Neuronal stem cell (in vitro differentiated cells): ENCODE measurements around the gene LATS1.
"Not testable (repeated sequence)": the region's sequence is repeated elsewhere in the genome, so short reads cannot be mapped to it uniquely, and the experiment has no call there.

Experiments used
- DNase-seq: peaks from one replicate; pipeline ENCODE4 v3.0.0-alpha.2; 2013; ENCODE audit warnings: low spot score
- H2AFZ ChIP-seq: one replicate; pipeline ENCODE4 v1.6.1; 2013; ENCODE audit warnings: mild to moderate bottlenecking, low read length, inconsistent platforms
- H2AK5ac ChIP-seq: 2 replicates; pipeline ENCODE4 v1.6.1; 2013; ENCODE audit warnings: low read depth, mild to moderate bottlenecking, inconsistent platforms, low read length, moderate library complexity, mixed read lengths
- H2BK120ac ChIP-seq: 2 replicates; pipeline ENCODE4 v1.6.1; 2013; ENCODE audit warnings: low read depth, mild to moderate bottlenecking, inconsistent platforms, low read length, moderate library complexity, mixed read lengths
- H2BK12ac ChIP-seq: one replicate; pipeline ENCODE4 v1.6.1; 2013; ENCODE audit warnings: low read length, inconsistent platforms
- H2BK15ac ChIP-seq: 2 replicates; pipeline ENCODE4 v1.6.1; 2013; ENCODE audit warnings: mild to moderate bottlenecking, low read length, inconsistent platforms, mixed read lengths
- H2BK5ac ChIP-seq: one replicate; pipeline ENCODE4 v1.6.1; 2013; ENCODE audit warnings: inconsistent platforms, mild to moderate bottlenecking, low read length, moderate library complexity
- H3K14ac ChIP-seq: one replicate; pipeline ENCODE4 v1.6.1; 2013; ENCODE audit warnings: low read length, inconsistent platforms
- H3K18ac ChIP-seq: 2 replicates; pipeline ENCODE4 v1.6.1; 2013; ENCODE audit warnings: low read length, inconsistent platforms
- H3K23ac ChIP-seq: 2 replicates; pipeline ENCODE4 v1.6.1; 2013; ENCODE audit warnings: low read depth, mild to moderate bottlenecking, mixed read lengths, low read length, inconsistent platforms; ENCODE audit not compliant: poor library complexity
- H3K27ac ChIP-seq: replicated peaks from 3 replicates; pipeline ENCODE4 v1.5.1; 2013; ENCODE audit warnings: low read length, inconsistent platforms
- H3K27me3 ChIP-seq, 3 experiments: 2 replicates each; pipeline ENCODE4 v1.6.1; 2013; ENCODE audit warnings: low read length in 3 of 3, mild to moderate bottlenecking in 2 of 3, inconsistent platforms in 1 of 3, low read depth in 1 of 3, mixed read lengths in 1 of 3, moderate library complexity in 1 of 3; ENCODE audit not compliant: control insufficient read depth in 3 of 3, insufficient read depth in 3 of 3
- H3K36me3 ChIP-seq, 2 donors: replicated peaks in 1 of 2; 2 replicates each; pipeline ENCODE4 v1.6.1; 2013; ENCODE audit warnings: low read length in 2 of 2; ENCODE audit not compliant: control insufficient read depth in 2 of 2, insufficient read depth in 2 of 2
- H3K4ac ChIP-seq: 2 replicates; pipeline ENCODE4 v1.6.1; 2013; ENCODE audit warnings: inconsistent platforms, mild to moderate bottlenecking, low read length, moderate library complexity
- H3K4me1 ChIP-seq, 2 donors: 1 replicate in 1 of 2; 2 replicates in 1 of 2; pipeline ENCODE4 v1.6.1; 2013; ENCODE audit warnings: low read length in 2 of 2, low read depth in 1 of 2; ENCODE audit not compliant: control insufficient read depth in 2 of 2, insufficient read depth in 1 of 2
- H3K4me2 ChIP-seq: one replicate; pipeline ENCODE4 v1.6.1; 2013; ENCODE audit warnings: mild to moderate bottlenecking, low read length, inconsistent platforms; ENCODE audit not compliant: insufficient read depth, poor library complexity, severe bottlenecking
- H3K4me3 ChIP-seq, 2 donors: 2 replicates each; pipeline ENCODE4 v1.5.1; 2013; ENCODE audit warnings: low read length in 2 of 2, mild to moderate bottlenecking in 2 of 2, inconsistent platforms in 1 of 2, moderate library complexity in 1 of 2
- H3K79me1 ChIP-seq: one replicate; pipeline ENCODE4 v1.6.1; 2013; ENCODE audit warnings: low read depth, mild to moderate bottlenecking, inconsistent platforms, low read length, moderate library complexity
- H3K9ac ChIP-seq: one replicate; pipeline ENCODE4 v1.6.1; 2013; ENCODE audit warnings: mild to moderate bottlenecking, low read depth, low read length, inconsistent platforms; ENCODE audit not compliant: poor library complexity
- H3K9me3 ChIP-seq, 2 donors: replicated peaks in 1 of 2; 2 replicates each; pipeline versions ENCODE3 to v1.6.1; 2013; ENCODE audit warnings: low read length in 2 of 2, mild to moderate bottlenecking in 2 of 2, inconsistent platforms in 1 of 2, low read depth in 1 of 2, mixed read lengths in 1 of 2, moderate library complexity in 1 of 2; ENCODE audit not compliant: control insufficient read depth in 2 of 2, insufficient read depth in 1 of 2
- H4K8ac ChIP-seq: one replicate; pipeline ENCODE4 v1.6.1; 2013; ENCODE audit warnings: low read depth, mild to moderate bottlenecking, inconsistent platforms, low read length, moderate library complexity
- H4K91ac ChIP-seq: one replicate; pipeline ENCODE4 v1.6.1; 2013; ENCODE audit warnings: low read length, low read depth, mild to moderate bottlenecking, inconsistent platforms; ENCODE audit not compliant: poor library complexity
- WGBS, 2 donors: extraction: QIAGEN DNeasy Blood & Tissue Kit; methylation state at CpG; one replicate each; pipeline ENCODE4 v1.1.7; 2013; ENCODE audit warnings: missing lambda C conversion rate in 2 of 2, mixed read lengths in 1 of 2; ENCODE audit not compliant: insufficient read length in 2 of 2, insufficient replicate concordance in 1 of 2; ENCODE audit errors: extremely low coverage in 2 of 2; 5-methylcytosine and 5-hydroxymethylcytosine counted together

LATS1 gene

GRCh38 chr6:149756261-149756636 is 38.3 kb upstream of the LATS1 start:
- Histone ChIP-seq H2AFZ (no peak overlapping the region), H4K91ac (no peak overlapping the region), H3K79me1 (peaks cover 2% of the 10 kb centered on the region), H3K27me3 (no peaks in the 10 kb centered on the region), H3K23ac (no peak overlapping the region), H3K9me3 (peaks cover 0 to 2% of the 10 kb centered on the region in 2 donors), H3K36me3 (peaks cover 0 to 10% of the 10 kb centered on the region in 2 donors), H2BK12ac (no peak overlapping the region), H3K4me2 (no peak overlapping the region), H2AK5ac (no peak overlapping the region), H3K9ac (no peak overlapping the region), H4K8ac (no peak overlapping the region), H3K27ac (no peak overlapping the region), H3K18ac (no peak overlapping the region), H2BK120ac (no peak overlapping the region), H3K4me3 (no peak overlapping the region), H3K14ac (no peak overlapping the region), H2BK5ac (no peak overlapping the region), H2BK15ac (no peak overlapping the region), H3K4ac (no peak overlapping the region), H3K4me1 (no peaks in the 10 kb centered on the region)
- no peak for DNase-seq
- WGBS, 2 donors, result no CpG with 5 or more reads among the region's 7 CpGs

GRCh38 chr6:149755300-149756260 is 37.7 kb upstream of the LATS1 start:
- H3K79me1 ChIP-seq, result peaks cover 2% of the 10 kb centered on the region
- H2BK5ac ChIP-seq, result no peak overlapping the region
- H2AK5ac ChIP-seq, result no peak overlapping the region
- no peak for DNase-seq
- H2BK120ac ChIP-seq, result no peak overlapping the region
- no peak overlapping the region for H4K91ac ChIP-seq
- peaks cover 0 to 2% of the 10 kb centered on the region in 2 donors for H3K9me3 ChIP-seq
- H3K36me3 ChIP-seq, result peaks cover 0 to 8% of the 10 kb centered on the region in 2 donors
- no peak overlapping the region for H3K18ac ChIP-seq
- H2BK12ac ChIP-seq, result no peak overlapping the region
- H3K4me1 ChIP-seq, result peaks cover 0 to 3% of the 10 kb centered on the region in 2 donors
- H3K4ac ChIP-seq, result no peak overlapping the region
- H3K27ac ChIP-seq, result no peak overlapping the region
- no peak overlapping the region for H2AFZ ChIP-seq
- H3K9ac ChIP-seq, result no peak overlapping the region
- H4K8ac ChIP-seq, result no peak overlapping the region
- no peak overlapping the region for H3K23ac ChIP-seq
- WGBS, 2 donors, result no CpG with 5 or more reads among the region's 9 CpGs
- H3K4me3 ChIP-seq, result no peak overlapping the region
- no peaks in the 10 kb centered on the region for H3K27me3 ChIP-seq
- H3K14ac ChIP-seq, result no peak overlapping the region
- no peak overlapping the region for H2BK15ac ChIP-seq
- no peak overlapping the region for H3K4me2 ChIP-seq

- Histone ChIP-seq H3K9ac (no peak overlapping the region), H3K4me2 (no peak overlapping the region), H4K8ac (no peak overlapping the region), H3K18ac (no peak overlapping the region), H3K79me1 (peaks cover 8% of the 10 kb centered on the region), H3K9me3 (peaks cover 0 to 2% of the 10 kb centered on the region in 2 donors), H3K36me3 (no peaks in the 10 kb centered on the region), H3K27me3 (no peaks in the 10 kb centered on the region), H3K4me1 (peaks cover 0 to 3% of the 10 kb centered on the region in 2 donors), H2AK5ac (no peak overlapping the region), H3K27ac (no peak overlapping the region), H2AFZ (no peak overlapping the region), H3K23ac (no peak overlapping the region), H2BK5ac (no peak overlapping the region), H2BK120ac (no peak overlapping the region), H3K4me3 (no peak overlapping the region), H2BK15ac (no peak overlapping the region), H2BK12ac (no peak overlapping the region), H3K4ac (no peak overlapping the region), H3K14ac (no peak overlapping the region), H4K91ac (no peak overlapping the region)
- WGBS, 2 donors, result no CpG with 5 or more reads among the region's 4 CpGs
- DNase-seq, result no peak
These were observed 36.6 kb upstream of the LATS1 start for GRCh38 chr6:149754548-149754947.

- WGBS, 2 donors, result no CpG with 5 or more reads among the region's 3 CpGs
These were observed 35.4 kb upstream of the LATS1 start for GRCh38 chr6:149753374-149753637.

More at GRCh38 chr6:149753374-149753637, 35.4 kb upstream of the LATS1 start:
- not testable (repeated sequence) for H2BK15ac ChIP-seq, H3K79me1 ChIP-seq, H3K9me3 ChIP-seq, H3K18ac ChIP-seq, H2BK12ac ChIP-seq, H3K4me2 ChIP-seq, H3K14ac ChIP-seq, H4K91ac ChIP-seq, H2BK120ac ChIP-seq, H3K4me1 ChIP-seq, H3K27ac ChIP-seq, H2AK5ac ChIP-seq, H3K23ac ChIP-seq, H3K9ac ChIP-seq, H3K4ac ChIP-seq, H3K27me3 ChIP-seq, H2AFZ ChIP-seq, DNase-seq, H3K36me3 ChIP-seq, H4K8ac ChIP-seq, H2BK5ac ChIP-seq, H3K4me3 ChIP-seq
